H1 (cell line): ENCODE measurements around the gene ACYP2. TPM values are rescaled to one million over a fixed set of nuclear protein-coding genes. Genes with fewer than 3 reads are reported as not detected.

Source experiments
- CTCF ChIA-PET: fragments of 300-600 bp; sonication (Branson Sonifier 250); formaldehyde crosslinking; loops from one replicate; lab custom pipeline; 2021; ENCODE audit not compliant: partially characterized antibody; lab: Charles Lee
- POLR2A ChIA-PET: fragments of 300-600 bp; sonication (Branson Sonifier 250); formaldehyde crosslinking; loops from one replicate; lab custom pipeline; 2021; ENCODE audit warnings: inconsistent platforms; ENCODE audit not compliant: partially characterized antibody; lab: Charles Lee
- DNase-seq, 2 experiments: peaks; one replicate each; pipeline versions ENCODE4 v3.0.0 to v3.0.0-alpha.2; 2010 to 2022; ENCODE audit warnings: low spot score in 2 of 2, low read depth in 1 of 2, mixed read lengths in 1 of 2
- FAIRE-seq: peaks from 2 replicates; lab custom pipeline; 2011; peaks lifted over from hg19 to GRCh38; lab: Jason Lieb, UNC
- H2AFZ ChIP-seq: 2 replicates; pipeline ENCODE4 v1.8.1; 2012; ENCODE audit warnings: low read length, inconsistent platforms
- H2AK5ac ChIP-seq: 2 replicates; pipeline ENCODE4 v1.6.1; 2013; ENCODE audit warnings: low read depth, low read length
- H2BK120ac ChIP-seq: replicated peaks from 2 replicates; pipeline ENCODE3; 2013; ENCODE audit warnings: low read depth, low read length, inconsistent platforms
- H2BK12ac ChIP-seq: 2 replicates; pipeline ENCODE4 v1.6.1; 2013; ENCODE audit warnings: low read depth, low read length
- H2BK15ac ChIP-seq: 2 replicates; pipeline ENCODE4 v1.6.1; 2013; ENCODE audit warnings: low read length
- H2BK20ac ChIP-seq: 2 replicates; pipeline ENCODE4 v1.6.1; 2013; ENCODE audit warnings: low read length
- H2BK5ac ChIP-seq: 2 replicates; pipeline ENCODE4 v1.6.1; 2013; ENCODE audit warnings: low read depth, low read length
- H3K14ac ChIP-seq: 2 replicates; pipeline ENCODE4 v1.6.1; 2013; ENCODE audit warnings: inconsistent platforms; ENCODE audit not compliant: insufficient read length
- H3K18ac ChIP-seq: 2 replicates; pipeline ENCODE4 v1.6.1; 2013; ENCODE audit warnings: low read length; ENCODE audit errors: extremely low read depth
- H3K23ac ChIP-seq: 2 replicates; pipeline ENCODE4 v1.6.1; 2013; ENCODE audit warnings: inconsistent platforms; ENCODE audit not compliant: insufficient read length
- H3K23me2 ChIP-seq: 2 replicates; pipeline ENCODE4 v1.6.1; 2013; ENCODE audit warnings: low read depth, low read length
- H3K27ac ChIP-seq: 2 replicates; pipeline ENCODE4 v1.6.1; 2011; ENCODE audit warnings: low read depth, low read length, inconsistent platforms
- H3K27me3 ChIP-seq, 4 experiments: replicated peaks in 1 of 4; 1 replicate in 1 of 4; 2 replicates in 3 of 4; pipeline versions ENCODE4 v1.6.1 to v1.8.1; 2011 to 2013; ENCODE audit warnings: low read length in 3 of 4, mild to moderate bottlenecking in 3 of 4, inconsistent platforms in 2 of 4, mixed read lengths in 2 of 4, moderate library complexity in 1 of 4; ENCODE audit not compliant: control insufficient read depth in 3 of 4, insufficient read depth in 3 of 4; ENCODE audit errors: extremely low read depth in 1 of 4
- H3K36me3 ChIP-seq, 4 experiments: 2 replicates each; pipeline versions ENCODE4 v1.6.1 to v1.8.1; 2011 to 2013; ENCODE audit warnings: mild to moderate bottlenecking in 4 of 4, low read length in 3 of 4, moderate library complexity in 2 of 4, control low read depth in 1 of 4, inconsistent platforms in 1 of 4; ENCODE audit not compliant: insufficient read depth in 4 of 4, control insufficient read depth in 2 of 4
- H3K4ac ChIP-seq: replicated peaks from 2 replicates; pipeline ENCODE3; 2013; ENCODE audit warnings: low read length, low read depth, mixed read lengths, inconsistent platforms; ENCODE audit not compliant: insufficient read length
- H3K4me1 ChIP-seq, 4 experiments: replicated peaks in 1 of 4; 1 replicate in 1 of 4; 2 replicates in 3 of 4; pipeline versions ENCODE4 v1.6.1 to v1.8.1; 2011 to 2013; ENCODE audit warnings: low read length in 3 of 4, inconsistent platforms in 2 of 4, mixed read lengths in 1 of 4; ENCODE audit not compliant: insufficient read depth in 4 of 4, control insufficient read depth in 3 of 4
- H3K4me2 ChIP-seq, 2 experiments: 2 replicates each; pipeline versions ENCODE4 v1.6.1 to v1.8.1; 2011 to 2013; ENCODE audit warnings: low read depth in 2 of 2, low read length in 2 of 2, control low read depth in 1 of 2, inconsistent platforms in 1 of 2, mild to moderate bottlenecking in 1 of 2; ENCODE audit not compliant: insufficient read depth in 1 of 2
- H3K4me3 ChIP-seq, 4 experiments: fragments of 200-600, 300-600 bp in 1 of 4; sonication (generic), shearing (Covaris generic), sonication (Bioruptor Twin) in 1 of 4; 2 replicates each; pipeline versions ENCODE4 v1.5.1 to v1.8.1; 2011 to 2016; ENCODE audit warnings: low read length in 4 of 4, low read depth in 3 of 4, control low read depth in 2 of 4, inconsistent platforms in 2 of 4, mild to moderate bottlenecking in 2 of 4, mixed read lengths in 1 of 4, moderate library complexity in 1 of 4; ENCODE audit not compliant: insufficient read depth in 2 of 4; ENCODE audit errors: extremely low read depth in 1 of 4
- H3K56ac ChIP-seq: replicated peaks from 2 replicates; pipeline ENCODE3; 2013; ENCODE audit warnings: low read depth, mild to moderate bottlenecking, mixed read lengths, low read length, inconsistent platforms; ENCODE audit not compliant: insufficient read length
- H3K79me1 ChIP-seq: 2 replicates; pipeline ENCODE4 v1.6.1; 2013; ENCODE audit warnings: low read depth, low read length, control low read depth
- H3K79me2 ChIP-seq, 2 experiments: 2 replicates each; pipeline versions ENCODE4 v1.6.1 to v1.8.1; 2012 to 2013; ENCODE audit warnings: low read length in 2 of 2, mild to moderate bottlenecking in 2 of 2, inconsistent platforms in 1 of 2; ENCODE audit not compliant: insufficient read depth in 2 of 2, control insufficient read depth in 1 of 2
- H3K9ac ChIP-seq, 4 experiments: replicated peaks in 1 of 4; 1 replicate in 1 of 4; 2 replicates in 3 of 4; pipeline versions ENCODE4 v1.6.1 to v1.8.1; 2011 to 2013; ENCODE audit warnings: low read depth in 3 of 4, low read length in 3 of 4, control low read depth in 2 of 4, mild to moderate bottlenecking in 2 of 4, moderate library complexity in 2 of 4, inconsistent platforms in 1 of 4; ENCODE audit errors: extremely low read depth in 1 of 4
- H3K9me3 ChIP-seq, 2 experiments: 2 replicates each; pipeline versions ENCODE4 v1.6.1 to v1.8.1; 2012 to 2013; ENCODE audit warnings: mild to moderate bottlenecking in 2 of 2, moderate library complexity in 2 of 2, control low read depth in 1 of 2, inconsistent platforms in 1 of 2, low read depth in 1 of 2, low read length in 1 of 2, mixed read lengths in 1 of 2; ENCODE audit not compliant: insufficient read depth in 2 of 2
- H4K20me1 ChIP-seq, 2 experiments: replicated peaks in 1 of 2; 2 replicates each; pipeline versions ENCODE3 to v1.8.1; 2011 to 2013; ENCODE audit warnings: inconsistent platforms in 2 of 2, low read length in 2 of 2, mild to moderate bottlenecking in 1 of 2; ENCODE audit not compliant: insufficient read depth in 2 of 2, control insufficient read depth in 1 of 2
- H4K5ac ChIP-seq: 2 replicates; pipeline ENCODE4 v1.6.1; 2013; ENCODE audit warnings: low read length, low read depth, mixed read lengths, inconsistent platforms; ENCODE audit not compliant: insufficient read length
- H4K8ac ChIP-seq: 2 replicates; pipeline ENCODE4 v1.8.0; 2013; ENCODE audit warnings: mild to moderate bottlenecking, moderate library complexity, low read length, inconsistent platforms; ENCODE audit not compliant: insufficient read depth; ENCODE audit errors: extremely low read depth
- H4K91ac ChIP-seq: replicated peaks from 2 replicates; pipeline ENCODE3; 2013; ENCODE audit warnings: low read length, mixed read lengths, inconsistent platforms; ENCODE audit not compliant: insufficient read length
- CHD2 ChIP-seq: IDR thresholded peaks from 2 replicates; pipeline ENCODE4 v1.6.1; 2012; ENCODE audit warnings: low read length, improper control_type of control experiment
- E2F6 ChIP-seq: IDR thresholded peaks from 2 replicates; pipeline ENCODE4 v1.6.1; 2012; ENCODE audit warnings: inconsistent platforms
- HDAC2 ChIP-seq, 2 experiments: fragments of 300-600 bp in 1 of 2; sonication (generic) in 1 of 2; IDR thresholded peaks; 2 replicates each; pipeline ENCODE4 v1.6.1; 2011 to 2012; ENCODE audit warnings: low read depth in 2 of 2, low read length in 2 of 2, mild to moderate bottlenecking in 2 of 2, moderate library complexity in 2 of 2, borderline replicate concordance in 1 of 2, inconsistent platforms in 1 of 2
- MAX ChIP-seq: IDR thresholded peaks from 2 replicates; pipeline ENCODE4 v1.6.1; 2012; ENCODE audit warnings: inconsistent platforms
- RFX5 ChIP-seq: IDR thresholded peaks from 2 replicates; pipeline ENCODE4 v1.6.1; 2011; ENCODE audit warnings: low read depth, low read length, improper control_type of control experiment, borderline replicate concordance
- SIRT6 ChIP-seq: IDR thresholded peaks from one replicate; pipeline ENCODE4 v1.7.1; 2012; ENCODE audit warnings: low read length, inconsistent platforms
- SP1 ChIP-seq: IDR thresholded peaks from 2 replicates; pipeline ENCODE4 v1.6.1; 2011; ENCODE audit warnings: low read depth, low read length
- TAF7 ChIP-seq: optimal IDR thresholded peaks from 2 replicates; pipeline ENCODE3; 2011; ENCODE audit warnings: low read depth, mild to moderate bottlenecking, inconsistent platforms, low read length, moderate library complexity, borderline replicate concordance
- WGBS, 2 experiments: shearing (Covaris generic) in 1 of 2; methylation state at CpG; one replicate each; pipeline versions ENCODE4 v1.1.6 to v1.1.7; 2013 to 2015; ENCODE audit warnings: low lambda C conversion rate in 2 of 2, mixed read lengths in 2 of 2, inconsistent platforms in 1 of 2, low coverage in 1 of 2, missing lambda C conversion rate in 1 of 2; ENCODE audit not compliant: insufficient replicate concordance in 2 of 2, insufficient coverage in 1 of 2, insufficient read length in 1 of 2; ENCODE audit errors: extremely low coverage in 1 of 2, missing lambda C conversion rate in 1 of 2; 5-methylcytosine and 5-hydroxymethylcytosine counted together
- polyA plus RNA-seq, 7 experiments: library from polyadenylated mRNA; depleted of rRNA in 3 of 7; stranded (reverse) in 5 of 7; unstranded in 2 of 7; fragments of >200 nt in 5 of 7; fragments of 200-250 nt in 2 of 7; gene quantifications; 1 replicate in 5 of 7; 2 replicates in 1 of 7; 4 replicates in 1 of 7; pipeline versions ENCODE4 v1.2.1 to v1.2.3, GENCODE V29; 2011 to 2013; ENCODE audit warnings: missing spikeins in 2 of 7, mixed read lengths in 2 of 7
- total RNA-seq: library from RNA; stranded (reverse); fragmentation: NEBNext Ultra II Directional; extraction: Animal tissue kit (Norgen Biotek cat#: 25700); gene quantifications from 2 replicates; pipeline ENCODE4 v1.2.1, GENCODE V29; 2021

ACYP2 gene
- total and polyA plus RNA-seq, 2 of the 8 experiments (the other 6 are each of a cell fraction or from before 2014, with no cell fraction given) = 3.4 to 4.4 TPM

GRCh38 chr2:54325148-54325547, 209.7 kb downstream of the ACYP2 start:
- WGBS, 2 experiments = 100% methylated on average over 1 of the region's 1 CpG; no CpG with 5 or more reads in 1 of the 2 experiments
- no peak overlapping the region for H3K4me2 ChIP-seq
- H4K8ac ChIP-seq = no peak overlapping the region; the same call in 1 of the 2 replicates
- ChIA-PET CTCF (interaction anchor here (0.6 to 1.9 kb wide), 3 partner anchors 46 to 126 kb away, joined by 3 to 6 read pairs (median 3); no protein-coding TSS in a partner anchor), POLR2A (interaction anchor here (1.3 kb wide), 1 partner anchor 211 kb away, joined by 3 read pairs; no protein-coding TSS in a partner anchor)
- H3K4me1 ChIP-seq = peaks cover 0 to 8% (median 5%) of the 10 kb centered on the region in 4 experiments; a peak in 4 of 7 replicates
- DNase-seq = no peak
- H3K56ac ChIP-seq = no peak overlapping the region
- no peak overlapping the region for H2BK120ac ChIP-seq
- no peaks in the 10 kb centered on the region for H3K27me3 ChIP-seq
- H2AK5ac ChIP-seq = no peak overlapping the region
- H3K79me1 ChIP-seq = no peaks in the 10 kb centered on the region
- peaks cover 9 to 12% of the 10 kb centered on the region in 2 experiments; a peak in 3 of 4 replicates for H3K9me3 ChIP-seq
- H4K91ac ChIP-seq = no peak overlapping the region
- H3K23me2 ChIP-seq = peaks cover 6% of the 10 kb centered on the region
- H3K4me3 ChIP-seq = no peak overlapping the region
- no peak overlapping the region for H2BK12ac ChIP-seq
- no peak overlapping the region for H3K18ac ChIP-seq
- no peak overlapping the region for H3K4ac ChIP-seq
- H3K14ac ChIP-seq = no peak overlapping the region
- TF ChIP-seq RFX5 (no peak), E2F6 (no peak), TAF7 (no peak), MAX (no peak), SP1 (no peak), SIRT6 (no peak), CHD2 (no peak), HDAC2 (IDR thresholded peaks at IDR 0.05; ENCODE audit: borderline replicate concordance in 1 of 2, low read depth in 2 of 2, low read length in 2 of 2) (no peak)
- H3K36me3 ChIP-seq = no peaks in the 10 kb centered on the region; a peak in 1 of 8 replicates
- H3K79me2 ChIP-seq = no peaks in the 10 kb centered on the region
- H3K9ac ChIP-seq = no peak overlapping the region
- H2BK15ac ChIP-seq = no peak overlapping the region
- no peak overlapping the region for H2BK5ac ChIP-seq
- H2BK20ac ChIP-seq = no peak overlapping the region
- no peak overlapping the region for H2AFZ ChIP-seq
- H3K27ac ChIP-seq = no peak overlapping the region
- H4K20me1 ChIP-seq = no peaks in the 10 kb centered on the region
- FAIRE-seq = no peak
- no peak overlapping the region for H4K5ac ChIP-seq
- no peak overlapping the region for H3K23ac ChIP-seq
